Activated T-helper 1 cell treated with anti-CD3 and anti-CD28 coated beads, Interleukin-2, amount 50 U/mL, for 16 hours (primary cell): ENCODE results near the gene STX4.
A peak's percentile ranks its signal among the peaks of the same experiment; 100 is the strongest.

Experiments used
- DNase-seq, 2 donors: peaks; one replicate each; pipeline ENCODE4 v3.0.0-alpha.2; 2020; ENCODE audit warnings: low read depth in 1 of 2, low spot score in 1 of 2

The STX4 gene

GRCh38 chr16:31032736-31033708 lies at the start of gene STX4:
Gene STX4 (plus strand): TSS chr16:31033558. CDS start chr16:31033806, 248 bp downstream.
- peak; percentile 94 to 95 for DNase-seq

- DNase-seq = no peak
Observed at GRCh38 chr16:30983898-30984610, 49.3 kb upstream of the STX4 start.

GRCh38 chr16:30984669-30985400 lies 48.5 kb upstream of the STX4 start, which contains the start of gene HSD3B7:
Gene HSD3B7 (plus strand): TSS chr16:30985207. CDS start chr16:30985659, 452 bp downstream.
- peak; percentile 68 to 72 for DNase-seq

- DNase-seq = no peak
Observed at GRCh38 chr16:30985401-30986128, 47.8 kb upstream of the STX4 start.

- DNase-seq = no peak
Observed at GRCh38 chr16:30986129-30986991, 47.0 kb upstream of the STX4 start.

GRCh38 chr16:30987581-30988190 lies 45.7 kb upstream of the STX4 start:
- DNase-seq = no peak

GRCh38 chr16:30989469-30990047 lies 43.8 kb upstream of the STX4 start:
- no peak for DNase-seq

GRCh38 chr16:30990105-30990504 lies 43.3 kb upstream of the STX4 start:
- DNase-seq = no peak

- DNase-seq = no peak
Observed at GRCh38 chr16:30991052-30991451, 42.3 kb upstream of the STX4 start.

GRCh38 chr16:30992276-30992780 lies 41.0 kb upstream of the STX4 start:
- DNase-seq = no peak

GRCh38 chr16:30992931-30993816 lies 40.2 kb upstream of the STX4 start:
- no peak for DNase-seq

GRCh38 chr16:30995927-30996323 lies 37.4 kb upstream of the STX4 start:
- DNase-seq = no peak

GRCh38 chr16:30996324-30996984 lies 36.9 kb upstream of the STX4 start:
- no peak for DNase-seq

GRCh38 chr16:30996985-30997724 lies 36.2 kb upstream of the STX4 start:
- DNase-seq = peak; percentile 75 to 76

GRCh38 chr16:30997725-30998711 lies 35.3 kb upstream of the STX4 start:
- DNase-seq = no peak
